GM12878 (cell line): Measurements from ENCODE around the gene KCNG1. TPM values are rescaled to one million over a fixed set of nuclear protein-coding genes. Genes with fewer than 3 reads are reported as not detected.

Source experiments
- ATF7 ChIP-seq: fragments of 450-650 bp; IDR thresholded peaks from 2 replicates; pipeline ENCODE4 v1.6.1; 2016; ENCODE audit warnings: low read depth, mild to moderate bottlenecking
- CBFB ChIP-seq: IDR thresholded peaks from 2 replicates; pipeline ENCODE4 v1.6.1; 2016; ENCODE audit warnings: antibody characterized with exemption, low read depth
- CHD1 ChIP-seq: IDR thresholded peaks from 2 replicates; pipeline ENCODE4 v1.6.1; 2012; ENCODE audit warnings: low read depth, low read length, improper control_type of control experiment
- CHD4 ChIP-seq: fragments of 200-600 bp; sonication (generic); IDR thresholded peaks from 2 replicates; pipeline ENCODE4 v1.6.1; 2016; ENCODE audit warnings: mild to moderate bottlenecking
- CREB1 ChIP-seq: IDR thresholded peaks from 2 replicates; pipeline ENCODE4 v1.6.1; 2012; ENCODE audit warnings: low read depth, mild to moderate bottlenecking, inconsistent platforms
- CTCF ChIP-seq, 3 experiments: IDR thresholded peaks in 2 of 3; conservative IDR thresholded peaks in 1 of 3; 2 replicates each; pipeline ENCODE4 v1.5.1; 2011; ENCODE audit warnings: low read depth in 3 of 3, low read length in 3 of 3, mild to moderate bottlenecking in 3 of 3, control low read depth in 2 of 3, moderate library complexity in 2 of 3, inconsistent platforms in 1 of 3, mixed read lengths in 1 of 3; ENCODE audit not compliant: control insufficient read depth in 2 of 3, insufficient read depth in 1 of 3; ENCODE audit errors: extremely low read depth in 1 of 3
- ELK1 ChIP-seq: IDR thresholded peaks from 2 replicates; pipeline ENCODE4 v1.6.1; 2012; ENCODE audit warnings: low read depth, low read length, improper control_type of control experiment
- ETV6 ChIP-seq, 2 experiments: fragments of 450-650 bp in 1 of 2; IDR thresholded peaks in 1 of 2; conservative IDR thresholded peaks in 1 of 2; 2 replicates each; pipeline ENCODE4 v1.6.1; 2014; ENCODE audit warnings: antibody characterized with exemption in 1 of 2, borderline replicate concordance in 1 of 2, low read depth in 1 of 2, mild to moderate bottlenecking in 1 of 2, moderate library complexity in 1 of 2
- GABPA ChIP-seq: IDR thresholded peaks from 2 replicates; pipeline ENCODE4 v1.6.1; 2014; ENCODE audit warnings: antibody characterized with exemption, low read depth, mild to moderate bottlenecking, inconsistent platforms
- IRF3 ChIP-seq: fragments of 450-650 bp; IDR thresholded peaks from 2 replicates; pipeline ENCODE4 v1.6.1; 2014; ENCODE audit warnings: mild to moderate bottlenecking
- KAT2A ChIP-seq: conservative IDR thresholded peaks from 2 replicates; pipeline ENCODE4 v1.6.1; 2011; ENCODE audit warnings: low read depth, low read length; ENCODE audit not compliant: control insufficient read depth
- MLLT1 ChIP-seq: fragments of 450-650 bp; IDR thresholded peaks from 2 replicates; pipeline ENCODE4 v1.6.1; 2016; ENCODE audit warnings: mild to moderate bottlenecking
- NFIC ChIP-seq: IDR thresholded peaks from 2 replicates; pipeline ENCODE4 v1.6.1; 2012; ENCODE audit warnings: low read depth, mild to moderate bottlenecking, inconsistent platforms, low read length, moderate library complexity
- NFYA ChIP-seq: IDR thresholded peaks from 2 replicates; pipeline ENCODE4 v1.6.1; 2011; ENCODE audit warnings: low read depth, mild to moderate bottlenecking, low read length, improper control_type of control experiment, borderline replicate concordance
- NR2C1 ChIP-seq: fragments of 450-650 bp; IDR thresholded peaks from 2 replicates; pipeline ENCODE4 v1.6.1; 2017; ENCODE audit warnings: antibody characterized with exemption, mild to moderate bottlenecking, moderate library complexity
- SRF ChIP-seq, 2 experiments: IDR thresholded peaks; 2 replicates each; pipeline ENCODE4 v1.6.1; 2011; ENCODE audit warnings: low read depth in 2 of 2, low read length in 2 of 2, mild to moderate bottlenecking in 1 of 2, moderate library complexity in 1 of 2
- TAF1 ChIP-seq: IDR thresholded peaks from 2 replicates; pipeline ENCODE4 v1.6.1; 2011; ENCODE audit warnings: mild to moderate bottlenecking, low read depth, low read length, borderline replicate concordance
- TBL1XR1 ChIP-seq: IDR thresholded peaks from 2 replicates; pipeline ENCODE4 v1.6.1; 2012; ENCODE audit warnings: low read depth, low read length, improper control_type of control experiment
- ZNF622 ChIP-seq: fragments of 450-650 bp; IDR thresholded peaks from 2 replicates; pipeline ENCODE4 v1.6.1; 2017; ENCODE audit warnings: mild to moderate bottlenecking, inconsistent platforms
- polyA plus RNA-seq, 11 experiments: library from polyadenylated mRNA; depleted of rRNA in 4 of 11; unstranded in 6 of 11; stranded (reverse) in 5 of 11; fragments of >200 nt; fragmentation: Nextera tagmentation in 4 of 11; fragmentation: Illumina TruSeq in 1 of 11; extraction: Ambion mirVana in 4 of 11; extraction: Trizol in 1 of 11; gene quantifications; 1 replicate in 1 of 11; 2 replicates in 10 of 11; pipeline versions ENCODE4 v1.2.1 to v1.2.3, GENCODE V29; 2011 to 2016; ENCODE audit warnings: inconsistent platforms in 2 of 11, missing spikeins in 2 of 11, low read depth in 1 of 11
- total RNA-seq, 4 experiments: library from RNA; depleted of rRNA in 3 of 4; stranded (reverse); fragments of >200 nt in 3 of 4; fragmentation: Illumina TruSeq in 1 of 4; extraction: Trizol in 1 of 4; gene quantifications; 2 replicates each; pipeline versions ENCODE4 v1.2.1 to v1.2.3, GENCODE V29; 2013 to 2021
- TF ChIP-seq, protein P1 (sequence below): fragments of 450-650 bp; IDR thresholded peaks from 2 replicates; pipeline ENCODE4 v1.6.1; 2017; ENCODE audit warnings: antibody characterized with exemption, mild to moderate bottlenecking, moderate library complexity

Gene KCNG1
- total and polyA plus RNA-seq, 10 of the 15 experiments (the other 5 are each of a cell fraction or from before 2014, with no cell fraction given), result not detected

DNA sequence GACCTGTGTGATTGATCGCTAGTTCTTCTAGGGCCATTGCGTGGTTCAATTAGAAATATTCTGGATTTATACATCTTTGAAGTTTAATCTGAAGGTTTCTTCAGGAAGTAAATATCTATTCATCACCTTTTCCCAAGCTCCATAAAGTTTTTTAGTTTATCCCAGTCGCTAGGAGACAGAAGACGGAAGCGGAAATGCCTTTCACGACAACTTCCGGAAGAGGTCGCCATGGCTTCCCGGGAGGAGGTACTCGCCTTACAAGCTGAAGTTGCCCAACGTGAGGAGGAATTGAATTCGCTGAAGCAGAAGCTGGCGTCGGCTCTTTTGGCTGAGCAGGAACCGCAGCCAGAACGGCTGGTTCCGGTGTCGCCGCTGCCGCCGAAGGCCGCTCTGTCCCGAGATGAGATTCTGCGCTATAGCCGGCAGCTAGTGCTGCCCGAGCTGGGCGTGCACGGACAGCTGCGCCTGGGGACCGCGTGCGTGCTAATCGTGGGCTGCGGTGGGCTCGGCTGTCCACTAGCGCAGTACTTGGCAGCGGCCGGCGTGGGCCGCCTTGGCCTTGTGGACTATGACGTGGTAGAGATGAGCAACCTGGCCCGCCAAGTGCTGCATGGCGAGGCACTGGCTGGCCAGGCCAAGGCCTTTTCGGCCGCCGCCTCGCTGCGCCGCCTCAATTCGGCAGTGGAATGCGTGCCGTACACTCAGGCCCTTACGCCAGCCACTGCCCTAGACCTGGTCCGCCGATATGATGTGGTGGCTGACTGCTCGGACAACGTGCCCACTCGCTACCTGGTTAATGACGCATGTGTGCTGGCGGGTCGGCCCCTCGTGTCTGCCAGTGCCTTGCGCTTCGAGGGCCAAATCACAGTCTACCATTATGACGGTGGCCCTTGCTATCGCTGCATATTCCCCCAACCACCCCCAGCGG, 64.0 kb downstream of the KCNG1 start, which contains the start of gene MOCS3 (continued):
- TF ChIP-seq MLLT1 (no peak; the same call in none of the 2 replicates), ELK1 (peak; percentile 45; the same call in 1 of the 2 replicates), IRF3 (no peak), TAF1 (no peak), ATF7 (peak; percentile 100), ZNF622 (no peak), SRF (IDR thresholded peaks at IDR 0.05; ENCODE audit: low read depth in 2 of 2, low read length in 2 of 2) (peak; percentile 66 to 70), CTCF (IDR thresholded peaks at IDR 0.05 in 2 of 3, conservative IDR thresholded peaks at IDR 0.05 in 1 of 3; ENCODE audit: control insufficient read depth in 2 of 3, extremely low read depth in 1 of 3, insufficient read depth in 1 of 3, low read depth in 3 of 3, low read length in 3 of 3) (no peak), ETV6 (conservative IDR thresholded peaks at IDR 0.05 in 1 of 2, IDR thresholded peaks at IDR 0.05 in 1 of 2; ENCODE audit: borderline replicate concordance in 1 of 2, low read depth in 1 of 2) (peak in 1 of 2 experiments; percentile 64; a peak in 1 of 4 replicates), GABPA (peak; percentile 96), CHD4 (no peak), KAT2A (no peak), NR2C1 (peak; percentile 89), CBFB (no peak), NFYA (no peak), CHD1 (peak; percentile 98), TBL1XR1 (no peak; the same call in 1 of the 2 replicates), CREB1 (no peak; the same call in 1 of the 2 replicates), NFIC (0 out of 2 replicates have a peak, but pooled peaks have one; percentile 57)
- TF ChIP-seq, protein P1, sequence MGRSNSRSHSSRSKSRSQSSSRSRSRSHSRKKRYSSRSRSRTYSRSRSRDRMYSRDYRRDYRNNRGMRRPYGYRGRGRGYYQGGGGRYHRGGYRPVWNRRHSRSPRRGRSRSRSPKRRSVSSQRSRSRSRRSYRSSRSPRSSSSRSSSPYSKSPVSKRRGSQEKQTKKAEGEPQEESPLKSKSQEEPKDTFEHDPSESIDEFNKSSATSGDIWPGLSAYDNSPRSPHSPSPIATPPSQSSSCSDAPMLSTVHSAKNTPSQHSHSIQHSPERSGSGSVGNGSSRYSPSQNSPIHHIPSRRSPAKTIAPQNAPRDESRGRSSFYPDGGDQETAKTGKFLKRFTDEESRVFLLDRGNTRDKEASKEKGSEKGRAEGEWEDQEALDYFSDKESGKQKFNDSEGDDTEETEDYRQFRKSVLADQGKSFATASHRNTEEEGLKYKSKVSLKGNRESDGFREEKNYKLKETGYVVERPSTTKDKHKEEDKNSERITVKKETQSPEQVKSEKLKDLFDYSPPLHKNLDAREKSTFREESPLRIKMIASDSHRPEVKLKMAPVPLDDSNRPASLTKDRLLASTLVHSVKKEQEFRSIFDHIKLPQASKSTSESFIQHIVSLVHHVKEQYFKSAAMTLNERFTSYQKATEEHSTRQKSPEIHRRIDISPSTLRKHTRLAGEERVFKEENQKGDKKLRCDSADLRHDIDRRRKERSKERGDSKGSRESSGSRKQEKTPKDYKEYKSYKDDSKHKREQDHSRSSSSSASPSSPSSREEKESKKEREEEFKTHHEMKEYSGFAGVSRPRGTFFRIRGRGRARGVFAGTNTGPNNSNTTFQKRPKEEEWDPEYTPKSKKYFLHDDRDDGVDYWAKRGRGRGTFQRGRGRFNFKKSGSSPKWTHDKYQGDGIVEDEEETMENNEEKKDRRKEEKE, result peak; percentile 91
